IMR-90 (cell line): ENCODE data around the gene SEL1L3. TPM values are rescaled to one million over a fixed set of nuclear protein-coding genes. Genes with fewer than 3 reads are reported as not detected.
A peak's percentile ranks its signal among the peaks of the same experiment; 100 is the strongest.

ENCODE experiments used
- ATAC-seq: fragments of 200-7000 bp; cut with Tn5 transposase; 2 replicates; pipeline ENCODE4 v1.9.1; 2020; ENCODE audit warnings: low read depth, mild to moderate bottlenecking, moderate library complexity
- BruUV-seq: library from RNA; stranded (reverse); fragments of 400-500 nt; replicated peaks from 2 replicates; lab custom pipeline; 2021; lab: Mats Ljungman, UMichigan
- CTCF ChIA-PET: fragments of 300-600 bp; formaldehyde crosslinking; extraction: SDS; loops from one replicate; lab custom pipeline; 2021; ENCODE audit warnings: antibody characterized with exemption; lab: Yijun Ruan, JAX
- POLR2A ChIA-PET: fragments of 300-600 bp; sonication (Branson Sonifier 250); formaldehyde crosslinking; loops from one replicate; lab custom pipeline; 2022; ENCODE audit warnings: antibody characterized with exemption; ENCODE audit not compliant: unreplicated experiment; lab: Charles Lee
- DNase-seq: peaks from one replicate; pipeline ENCODE4 v3.0.0; 2013
- H2AFZ ChIP-seq: replicated peaks from 2 replicates; pipeline ENCODE3; 2013; ENCODE audit warnings: low read length, mild to moderate bottlenecking; ENCODE audit not compliant: poor library complexity
- H2AK5ac ChIP-seq: 2 replicates; pipeline ENCODE4 v1.6.1; 2013; ENCODE audit warnings: low read depth, low read length, inconsistent platforms
- H2AK9ac ChIP-seq: replicated peaks from 2 replicates; pipeline ENCODE3; 2013; ENCODE audit warnings: mild to moderate bottlenecking, low read depth, low read length, moderate library complexity; ENCODE audit not compliant: poor library complexity
- H2BK120ac ChIP-seq: 2 replicates; pipeline ENCODE4 v1.6.1; 2013; ENCODE audit warnings: low read depth, low read length, inconsistent platforms
- H2BK15ac ChIP-seq: 3 replicates; pipeline ENCODE4 v1.6.1; 2013; ENCODE audit warnings: low read depth, low read length, inconsistent platforms
- H2BK20ac ChIP-seq: 2 replicates; pipeline ENCODE4 v1.6.1; 2013; ENCODE audit warnings: low read depth, mild to moderate bottlenecking, inconsistent platforms, low read length, moderate library complexity
- H2BK5ac ChIP-seq: 2 replicates; pipeline ENCODE4 v1.6.1; 2013; ENCODE audit warnings: mild to moderate bottlenecking, low read depth, low read length, inconsistent platforms; ENCODE audit not compliant: poor library complexity, severe bottlenecking
- H3K14ac ChIP-seq: replicated peaks from 2 replicates; pipeline ENCODE4 v1.6.1; 2013; ENCODE audit warnings: low read depth, low read length, inconsistent platforms
- H3K18ac ChIP-seq: 2 replicates; pipeline ENCODE4 v1.6.1; 2013; ENCODE audit warnings: low read depth, low read length, control low read depth
- H3K23ac ChIP-seq: 2 replicates; pipeline ENCODE4 v1.6.1; 2013; ENCODE audit warnings: low read depth, low read length, inconsistent platforms
- H3K27ac ChIP-seq: 2 replicates; pipeline ENCODE4 v1.5.1; 2013; ENCODE audit warnings: mild to moderate bottlenecking, control low read depth, low read length; ENCODE audit not compliant: insufficient read depth
- H3K27me3 ChIP-seq: 2 replicates; pipeline ENCODE4 v1.6.1; 2013; ENCODE audit warnings: low read length; ENCODE audit not compliant: control insufficient read depth, insufficient read depth
- H3K36me3 ChIP-seq: 2 replicates; pipeline ENCODE4 v1.6.1; 2013; ENCODE audit warnings: low read length, mixed read lengths; ENCODE audit not compliant: control insufficient read depth, insufficient read depth
- H3K4ac ChIP-seq: 2 replicates; pipeline ENCODE4 v1.6.1; 2013; ENCODE audit warnings: low read depth, low read length, inconsistent platforms
- H3K4me1 ChIP-seq: 2 replicates; pipeline ENCODE4 v1.6.1; 2013; ENCODE audit warnings: low read length, mixed read lengths; ENCODE audit not compliant: control insufficient read depth, insufficient read depth
- H3K4me2 ChIP-seq: 2 replicates; pipeline ENCODE4 v1.6.1; 2013; ENCODE audit warnings: low read depth, mild to moderate bottlenecking, control low read depth, low read length, moderate library complexity
- H3K4me3 ChIP-seq: 2 replicates; pipeline ENCODE4 v1.5.1; 2013; ENCODE audit warnings: low read depth, mild to moderate bottlenecking, control low read depth, low read length, moderate library complexity; ENCODE audit not compliant: insufficient read depth
- H3K56ac ChIP-seq: 2 replicates; pipeline ENCODE4 v1.6.1; 2013; ENCODE audit warnings: low read length, inconsistent platforms; ENCODE audit not compliant: insufficient read depth; ENCODE audit errors: extremely low read depth
- H3K79me1 ChIP-seq, 2 experiments: 2 replicates each; pipeline ENCODE4 v1.6.1; 2013; ENCODE audit warnings: low read length in 2 of 2, inconsistent platforms in 1 of 2, low read depth in 1 of 2
- H3K9ac ChIP-seq: 2 replicates; pipeline ENCODE4 v1.6.1; 2013; ENCODE audit warnings: low read depth, low read length, control low read depth
- H3K9me1 ChIP-seq: 2 replicates; pipeline ENCODE4 v1.6.1; 2013; ENCODE audit warnings: low read length, inconsistent platforms; ENCODE audit not compliant: insufficient read depth
- H3K9me3 ChIP-seq: 2 replicates; pipeline ENCODE4 v1.6.1; 2013; ENCODE audit warnings: low read length; ENCODE audit not compliant: control insufficient read depth, insufficient read depth
- H4K20me1 ChIP-seq: 2 replicates; pipeline ENCODE4 v1.6.1; 2013; ENCODE audit warnings: low read length, inconsistent platforms; ENCODE audit not compliant: insufficient read depth
- H4K5ac ChIP-seq: 2 replicates; pipeline ENCODE4 v1.6.1; 2013; ENCODE audit warnings: mild to moderate bottlenecking, low read depth, low read length, control low read depth
- H4K8ac ChIP-seq, 2 experiments: 2 replicates each; pipeline ENCODE4 v1.6.1; 2013; ENCODE audit warnings: low read depth in 2 of 2, low read length in 2 of 2, control low read depth in 1 of 2, inconsistent platforms in 1 of 2
- H4K91ac ChIP-seq: 2 replicates; pipeline ENCODE4 v1.6.1; 2013; ENCODE audit warnings: low read depth, low read length, inconsistent platforms; ENCODE audit not compliant: insufficient read depth
- CTCF ChIP-seq: conservative IDR thresholded peaks from 2 replicates; pipeline ENCODE4 v1.5.1; 2012; ENCODE audit warnings: mild to moderate bottlenecking, low read depth, low read length, improper control_type of control experiment
- MAFK ChIP-seq: IDR thresholded peaks from 2 replicates; pipeline ENCODE4 v1.6.1; 2012; ENCODE audit warnings: low read depth, low read length, improper control_type of control experiment
- RAD21 ChIP-seq: IDR thresholded peaks from 2 replicates; pipeline ENCODE4 v1.6.1; 2012; ENCODE audit warnings: low read length, improper control_type of control experiment
- RCOR1 ChIP-seq: IDR thresholded peaks from 2 replicates; pipeline ENCODE4 v1.6.1; 2012; ENCODE audit warnings: mild to moderate bottlenecking, low read length, improper control_type of control experiment; ENCODE audit not compliant: insufficient replicate concordance
- USF2 ChIP-seq: fragments of 150-350 bp; IDR thresholded peaks from 2 replicates; pipeline ENCODE4 v1.6.1; 2017; ENCODE audit warnings: mild to moderate bottlenecking, antibody characterized with exemption, low read length, low read depth
- WGBS, 2 experiments: methylation state at CpG; one replicate each; pipeline versions ENCODE4 v1.1.5 to v1.1.7; 2013; ENCODE audit warnings: missing lambda C conversion rate in 2 of 2; ENCODE audit not compliant: insufficient read length in 1 of 2; ENCODE audit errors: extremely low coverage in 2 of 2; 5-methylcytosine and 5-hydroxymethylcytosine counted together
- dilution Hi-C: fragments of 300-500 bp; cut with HindIII; formaldehyde crosslinking; loops from one replicate; pipeline ENCODE4 v1.14.3; 2018; ENCODE audit warnings: low sequenced_read_pairs; ENCODE audit not compliant: unreplicated experiment
- in situ Hi-C: fragments of 300-500 bp; cut with MboI; formaldehyde crosslinking; loops from 3 replicates; pipeline ENCODE4 v1.14.3; 2019; ENCODE audit warnings: low sequenced_read_pairs, inconsistent platforms, mixed read lengths
- intact Hi-C: fragments of 100-400 bp; cut with micrococcal nuclease; formaldehyde crosslinking; loops from 2 replicates; pipeline ENCODE4 v1.10.0; 2022
- polyA plus RNA-seq, 3 experiments: library from polyadenylated mRNA; depleted of rRNA; stranded (reverse); fragments of >200 nt; gene quantifications; 2 replicates each; pipeline ENCODE4 v1.2.3, GENCODE V29; 2012; ENCODE audit warnings: low replicate concordance in 1 of 3
- total RNA-seq: library from RNA; depleted of rRNA; stranded (reverse); fragments of >200 nt; gene quantifications from 2 replicates; pipeline ENCODE4 v1.2.3, GENCODE V29; 2012

SEL1L3 gene
- total and polyA plus RNA-seq, 2 of the 4 experiments (the other 2 are of a cell fraction) = 16.4 to 43.7 TPM

- no peak overlapping the region for H3K14ac ChIP-seq
- H3K27ac ChIP-seq = no peak overlapping the region
- no peak overlapping the region for H4K91ac ChIP-seq
- H4K8ac ChIP-seq = no peak overlapping the region
- dilution Hi-C loops (no loop called here), intact Hi-C loops (no loop called here), in situ Hi-C loops (no loop called here)
- ATAC-seq (no peak), DNase-seq (no peak)
- H3K9me1 ChIP-seq = no peaks in the 10 kb centered on the region
- no peak overlapping the region for H4K5ac ChIP-seq
- H3K9me3 ChIP-seq = no peaks in the 10 kb centered on the region
- no peak overlapping the region for H2BK5ac ChIP-seq
- H2BK20ac ChIP-seq = no peak overlapping the region
- no peak overlapping the region for H3K9ac ChIP-seq
- no peak overlapping the region for H3K23ac ChIP-seq
- H2BK120ac ChIP-seq = no peak overlapping the region
- H3K56ac ChIP-seq = no peak overlapping the region
- no peaks in the 10 kb centered on the region; the same call in 1 of the 2 replicates for H3K4me1 ChIP-seq
- H3K4me2 ChIP-seq = no peak overlapping the region
- H2AFZ ChIP-seq = no peak overlapping the region
- no peak overlapping the region for H2AK5ac ChIP-seq
- no peak overlapping the region for H2AK9ac ChIP-seq
- no peak overlapping the region for H3K4ac ChIP-seq
- H3K27me3 ChIP-seq = no peaks in the 10 kb centered on the region
- POLR2A ChIA-PET = no interaction called here
- no peaks in the 10 kb centered on the region for H4K20me1 ChIP-seq
- no peaks in the 10 kb centered on the region for H3K79me1 ChIP-seq
- TF ChIP-seq RAD21 (no peak), MAFK (peak; percentile 84), CTCF (no peak), RCOR1 (no peak), USF2 (no peak)
- H3K36me3 ChIP-seq = 0 out of 2 replicates have a peak, but pooled peaks cover 2% of the 10 kb centered on the region
- 100% methylated on average over 1 of the region's 4 CpGs; no CpG with 5 or more reads in 1 of the 2 experiments for WGBS, 2 experiments
- CTCF ChIA-PET = interaction anchor here (0.8 to 8.7 kb wide), 4 partner anchors 13 to 459 kb away, joined by 3 to 66 read pairs (median 3); partner anchors contain the start of gene ZCCHC4
- BruUV-seq = no TSS peak
- no peak overlapping the region for H3K18ac ChIP-seq
- no peak overlapping the region for H3K4me3 ChIP-seq
- H2BK15ac ChIP-seq = no peak overlapping the region
These were observed 91.1 kb downstream of the SEL1L3 start for GRCh38 chr4:25771672-25772071.
